Measurements from ENCODE around the gene SFXN5.

DNA sequence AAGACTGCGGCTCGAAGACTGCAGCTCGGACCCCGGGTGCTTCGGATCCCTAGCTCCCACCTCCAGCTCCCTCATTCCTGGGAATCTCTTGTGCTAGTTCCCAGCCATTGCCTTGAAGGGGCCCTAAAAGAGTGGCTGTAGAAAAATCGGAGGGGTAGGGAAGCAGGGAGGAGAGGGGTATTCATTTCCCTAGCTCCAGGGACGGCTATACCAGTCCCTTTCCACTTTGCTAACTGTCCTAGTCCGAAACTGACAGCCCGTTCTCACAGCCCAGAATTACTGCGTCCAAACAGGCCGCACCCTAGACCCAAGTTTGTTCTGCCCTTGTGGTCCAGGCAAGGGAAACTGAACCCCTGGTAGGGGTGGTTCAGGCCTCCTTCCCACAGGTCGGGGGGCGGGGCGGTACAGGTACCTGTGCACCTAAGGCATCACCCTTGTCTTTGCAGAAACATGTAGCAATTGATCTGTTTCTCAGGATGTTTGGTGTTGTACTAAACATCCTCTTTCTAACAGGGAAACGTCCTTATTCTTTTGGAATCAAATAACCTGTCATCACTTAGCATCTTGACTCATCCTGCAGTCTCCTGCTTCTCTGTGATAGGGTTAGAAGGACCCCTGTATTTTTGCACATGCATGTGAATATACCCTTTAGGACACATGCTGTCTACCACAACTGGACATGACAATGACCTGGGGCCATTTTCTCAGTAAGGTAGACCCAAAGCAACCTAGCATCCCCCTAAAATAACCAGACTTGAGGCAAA lies 150.2 kb downstream of the SFXN5 start:
- TF ChIP-seq CTCF (IDR thresholded peaks at IDR 0.05): no peak
- TF ChIP-seq SIN3A (IDR thresholded peaks at IDR 0.05; ENCODE audit: borderline replicate concordance, insufficient read depth, low read depth, low read length): no peak

Data from Panc1 (cell line).